Measurements from ENCODE around the gene TUBA1C. TPM values are rescaled to one million over a fixed set of nuclear protein-coding genes. Genes with fewer than 3 reads are reported as not detected.

Gene TUBA1C
- total RNA-seq, 1 experiment from 2014 or later: 540 TPM

DNA sequence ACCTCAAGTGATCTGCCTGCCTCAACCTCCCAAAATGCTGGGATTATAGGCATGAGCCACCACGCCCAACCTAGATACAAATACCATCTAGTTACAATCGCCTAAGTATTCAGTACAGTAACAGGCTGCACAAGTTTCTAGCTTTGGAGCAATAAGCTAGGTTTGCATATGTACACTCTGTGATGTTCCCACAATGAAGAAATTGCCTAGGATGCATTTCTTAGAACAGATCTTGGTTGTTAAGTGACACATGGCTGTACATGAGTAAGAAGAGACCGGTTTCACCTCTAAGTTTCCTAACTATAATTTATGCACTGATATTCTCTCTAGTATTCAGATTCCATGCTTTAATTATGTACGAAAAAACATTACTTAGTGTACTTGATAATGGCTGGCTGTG is 5.4 kb upstream of the TUBA1C start:
- Mint-ChIP-seq H3K9me3 (no peaks in the 10 kb centered on the region; the same call in 1 of the 2 replicates), H3K27ac (0 out of 2 replicates have a peak overlapping the region, but pooled peaks have one; percentile 11), H3K36me3 (no peaks in the 10 kb centered on the region), H3K4me1 (peaks cover 13% of the 10 kb centered on the region), H3K27me3 (ENCODE audit: low read depth) (no peaks in the 10 kb centered on the region; the same call in 1 of the 2 replicates), H3K4me3 (no peak overlapping the region)
- DNase-seq (ENCODE audit: low spot score): no peak
- ChIA-PET CTCF (interaction anchor here (0.5 to 1.4 kb wide), 2 partner anchors 24 to 88 kb away, joined by 3 read pairs; no protein-coding TSS in a partner anchor), POLR2A (no interaction called here)
- TF ChIP-seq FOXJ3 (CRISPR knock-in tag; IDR thresholded peaks at IDR 0.05; ENCODE audit: borderline replicate concordance): no peak
- no peak for TF ChIP-seq TCF7 (CRISPR knock-in tag; IDR thresholded peaks at IDR 0.05; ENCODE audit: low read depth)
- TF ChIP-seq, protein P1, sequence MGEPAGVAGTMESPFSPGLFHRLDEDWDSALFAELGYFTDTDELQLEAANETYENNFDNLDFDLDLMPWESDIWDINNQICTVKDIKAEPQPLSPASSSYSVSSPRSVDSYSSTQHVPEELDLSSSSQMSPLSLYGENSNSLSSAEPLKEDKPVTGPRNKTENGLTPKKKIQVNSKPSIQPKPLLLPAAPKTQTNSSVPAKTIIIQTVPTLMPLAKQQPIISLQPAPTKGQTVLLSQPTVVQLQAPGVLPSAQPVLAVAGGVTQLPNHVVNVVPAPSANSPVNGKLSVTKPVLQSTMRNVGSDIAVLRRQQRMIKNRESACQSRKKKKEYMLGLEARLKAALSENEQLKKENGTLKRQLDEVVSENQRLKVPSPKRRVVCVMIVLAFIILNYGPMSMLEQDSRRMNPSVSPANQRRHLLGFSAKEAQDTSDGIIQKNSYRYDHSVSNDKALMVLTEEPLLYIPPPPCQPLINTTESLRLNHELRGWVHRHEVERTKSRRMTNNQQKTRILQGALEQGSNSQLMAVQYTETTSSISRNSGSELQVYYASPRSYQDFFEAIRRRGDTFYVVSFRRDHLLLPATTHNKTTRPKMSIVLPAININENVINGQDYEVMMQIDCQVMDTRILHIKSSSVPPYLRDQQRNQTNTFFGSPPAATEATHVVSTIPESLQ (CRISPR knock-in tag; IDR thresholded peaks at IDR 0.05): no peak
- TF ChIP-seq NR3C1 (CRISPR knock-in tag; conservative IDR thresholded peaks at IDR 0.05; ENCODE audit: low read depth): no peak
- TF ChIP-seq ZNF121 (CRISPR knock-in tag; IDR thresholded peaks at IDR 0.05): no peak
- TF ChIP-seq MXD4 (CRISPR knock-in tag; IDR thresholded peaks at IDR 0.05; ENCODE audit: borderline replicate concordance): no peak
- TF ChIP-seq, protein P2, sequence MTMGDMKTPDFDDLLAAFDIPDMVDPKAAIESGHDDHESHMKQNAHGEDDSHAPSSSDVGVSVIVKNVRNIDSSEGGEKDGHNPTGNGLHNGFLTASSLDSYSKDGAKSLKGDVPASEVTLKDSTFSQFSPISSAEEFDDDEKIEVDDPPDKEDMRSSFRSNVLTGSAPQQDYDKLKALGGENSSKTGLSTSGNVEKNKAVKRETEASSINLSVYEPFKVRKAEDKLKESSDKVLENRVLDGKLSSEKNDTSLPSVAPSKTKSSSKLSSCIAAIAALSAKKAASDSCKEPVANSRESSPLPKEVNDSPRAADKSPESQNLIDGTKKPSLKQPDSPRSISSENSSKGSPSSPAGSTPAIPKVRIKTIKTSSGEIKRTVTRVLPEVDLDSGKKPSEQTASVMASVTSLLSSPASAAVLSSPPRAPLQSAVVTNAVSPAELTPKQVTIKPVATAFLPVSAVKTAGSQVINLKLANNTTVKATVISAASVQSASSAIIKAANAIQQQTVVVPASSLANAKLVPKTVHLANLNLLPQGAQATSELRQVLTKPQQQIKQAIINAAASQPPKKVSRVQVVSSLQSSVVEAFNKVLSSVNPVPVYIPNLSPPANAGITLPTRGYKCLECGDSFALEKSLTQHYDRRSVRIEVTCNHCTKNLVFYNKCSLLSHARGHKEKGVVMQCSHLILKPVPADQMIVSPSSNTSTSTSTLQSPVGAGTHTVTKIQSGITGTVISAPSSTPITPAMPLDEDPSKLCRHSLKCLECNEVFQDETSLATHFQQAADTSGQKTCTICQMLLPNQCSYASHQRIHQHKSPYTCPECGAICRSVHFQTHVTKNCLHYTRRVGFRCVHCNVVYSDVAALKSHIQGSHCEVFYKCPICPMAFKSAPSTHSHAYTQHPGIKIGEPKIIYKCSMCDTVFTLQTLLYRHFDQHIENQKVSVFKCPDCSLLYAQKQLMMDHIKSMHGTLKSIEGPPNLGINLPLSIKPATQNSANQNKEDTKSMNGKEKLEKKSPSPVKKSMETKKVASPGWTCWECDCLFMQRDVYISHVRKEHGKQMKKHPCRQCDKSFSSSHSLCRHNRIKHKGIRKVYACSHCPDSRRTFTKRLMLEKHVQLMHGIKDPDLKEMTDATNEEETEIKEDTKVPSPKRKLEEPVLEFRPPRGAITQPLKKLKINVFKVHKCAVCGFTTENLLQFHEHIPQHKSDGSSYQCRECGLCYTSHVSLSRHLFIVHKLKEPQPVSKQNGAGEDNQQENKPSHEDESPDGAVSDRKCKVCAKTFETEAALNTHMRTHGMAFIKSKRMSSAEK (CRISPR knock-in tag; IDR thresholded peaks at IDR 0.05; ENCODE audit: borderline replicate concordance): no peak
- no peak for TF ChIP-seq FOXK1 (CRISPR knock-in tag; IDR thresholded peaks at IDR 0.05)
- no peak for TF ChIP-seq TEAD1 (CRISPR knock-in tag; IDR thresholded peaks at IDR 0.05)
- TF ChIP-seq, protein P3, sequence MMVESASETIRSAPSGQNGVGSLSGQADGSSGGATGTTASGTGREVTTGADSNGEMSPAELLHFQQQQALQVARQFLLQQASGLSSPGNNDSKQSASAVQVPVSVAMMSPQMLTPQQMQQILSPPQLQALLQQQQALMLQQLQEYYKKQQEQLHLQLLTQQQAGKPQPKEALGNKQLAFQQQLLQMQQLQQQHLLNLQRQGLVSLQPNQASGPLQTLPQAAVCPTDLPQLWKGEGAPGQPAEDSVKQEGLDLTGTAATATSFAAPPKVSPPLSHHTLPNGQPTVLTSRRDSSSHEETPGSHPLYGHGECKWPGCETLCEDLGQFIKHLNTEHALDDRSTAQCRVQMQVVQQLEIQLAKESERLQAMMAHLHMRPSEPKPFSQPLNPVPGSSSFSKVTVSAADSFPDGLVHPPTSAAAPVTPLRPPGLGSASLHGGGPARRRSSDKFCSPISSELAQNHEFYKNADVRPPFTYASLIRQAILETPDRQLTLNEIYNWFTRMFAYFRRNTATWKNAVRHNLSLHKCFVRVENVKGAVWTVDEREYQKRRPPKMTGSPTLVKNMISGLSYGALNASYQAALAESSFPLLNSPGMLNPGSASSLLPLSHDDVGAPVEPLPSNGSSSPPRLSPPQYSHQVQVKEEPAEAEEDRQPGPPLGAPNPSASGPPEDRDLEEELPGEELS (CRISPR knock-in tag; IDR thresholded peaks at IDR 0.05): no peak
- no peak for TF ChIP-seq HMGA2 (CRISPR knock-in tag; IDR thresholded peaks at IDR 0.05)
- ATAC-seq: no peak

DNA sequence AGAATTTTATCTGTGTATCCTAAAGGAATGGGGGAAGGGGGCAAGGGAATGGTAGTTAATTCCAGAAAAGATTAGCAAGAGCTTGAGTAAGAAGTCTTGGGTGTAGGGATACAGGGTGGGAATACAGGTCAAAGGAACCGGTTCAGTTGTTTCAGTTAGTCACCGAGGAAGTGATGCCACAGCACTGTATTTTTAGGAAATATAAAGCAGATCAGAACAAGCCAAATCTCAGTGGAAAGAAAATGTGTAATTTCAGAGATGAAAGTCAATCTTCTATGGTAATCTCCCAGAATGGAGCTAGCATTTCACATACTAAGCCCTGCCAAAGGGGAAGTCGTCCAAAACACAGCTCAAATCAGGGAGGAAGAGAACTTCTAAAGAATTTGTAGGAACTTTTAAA is 4.7 kb upstream of the TUBA1C start:
- CTCF ChIA-PET: interaction anchor here (0.5 to 1.4 kb wide), 4 partner anchors 25 to 88 kb away, joined by 3 read pairs; no protein-coding TSS in a partner anchor
- Mint-ChIP-seq H3K27ac (peak overlapping the region; percentile 23; the same call in 1 of the 2 replicates), H3K4me1 (peaks cover 13% of the 10 kb centered on the region), H3K4me3 (no peak overlapping the region), H3K36me3 (no peaks in the 10 kb centered on the region), H3K9me3 (no peaks in the 10 kb centered on the region; the same call in 1 of the 2 replicates), H3K27me3 (ENCODE audit: low read depth) (no peaks in the 10 kb centered on the region; the same call in 1 of the 2 replicates)
- DNase-seq (ENCODE audit: low spot score) (no peak), ATAC-seq (no peak)
- TF ChIP-seq, protein P4, sequence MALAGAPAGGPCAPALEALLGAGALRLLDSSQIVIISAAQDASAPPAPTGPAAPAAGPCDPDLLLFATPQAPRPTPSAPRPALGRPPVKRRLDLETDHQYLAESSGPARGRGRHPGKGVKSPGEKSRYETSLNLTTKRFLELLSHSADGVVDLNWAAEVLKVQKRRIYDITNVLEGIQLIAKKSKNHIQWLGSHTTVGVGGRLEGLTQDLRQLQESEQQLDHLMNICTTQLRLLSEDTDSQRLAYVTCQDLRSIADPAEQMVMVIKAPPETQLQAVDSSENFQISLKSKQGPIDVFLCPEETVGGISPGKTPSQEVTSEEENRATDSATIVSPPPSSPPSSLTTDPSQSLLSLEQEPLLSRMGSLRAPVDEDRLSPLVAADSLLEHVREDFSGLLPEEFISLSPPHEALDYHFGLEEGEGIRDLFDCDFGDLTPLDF (CRISPR knock-in tag; IDR thresholded peaks at IDR 0.05): no peak
- TF ChIP-seq KAT7 (CRISPR knock-in tag; IDR thresholded peaks at IDR 0.05; ENCODE audit: borderline replicate concordance) (no peak), ZBTB21 (CRISPR knock-in tag; IDR thresholded peaks at IDR 0.05; ENCODE audit: borderline replicate concordance) (no peak), ZNF138 (CRISPR knock-in tag; conservative IDR thresholded peaks at IDR 0.05) (no peak), RELA (CRISPR knock-in tag; IDR thresholded peaks at IDR 0.05; ENCODE audit: borderline replicate concordance) (no peak), GRHL2 (CRISPR knock-in tag; IDR thresholded peaks at IDR 0.05; ENCODE audit: insufficient replicate concordance, severe bottlenecking) (no peak), HMGA2 (CRISPR knock-in tag; IDR thresholded peaks at IDR 0.05) (no peak), PRRX2 (CRISPR knock-in tag; IDR thresholded peaks at IDR 0.05) (no peak)
- TF ChIP-seq, protein P5, sequence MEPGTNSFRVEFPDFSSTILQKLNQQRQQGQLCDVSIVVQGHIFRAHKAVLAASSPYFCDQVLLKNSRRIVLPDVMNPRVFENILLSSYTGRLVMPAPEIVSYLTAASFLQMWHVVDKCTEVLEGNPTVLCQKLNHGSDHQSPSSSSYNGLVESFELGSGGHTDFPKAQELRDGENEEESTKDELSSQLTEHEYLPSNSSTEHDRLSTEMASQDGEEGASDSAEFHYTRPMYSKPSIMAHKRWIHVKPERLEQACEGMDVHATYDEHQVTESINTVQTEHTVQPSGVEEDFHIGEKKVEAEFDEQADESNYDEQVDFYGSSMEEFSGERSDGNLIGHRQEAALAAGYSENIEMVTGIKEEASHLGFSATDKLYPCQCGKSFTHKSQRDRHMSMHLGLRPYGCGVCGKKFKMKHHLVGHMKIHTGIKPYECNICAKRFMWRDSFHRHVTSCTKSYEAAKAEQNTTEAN (CRISPR knock-in tag; IDR thresholded peaks at IDR 0.05): no peak
- TF ChIP-seq, protein P6, sequence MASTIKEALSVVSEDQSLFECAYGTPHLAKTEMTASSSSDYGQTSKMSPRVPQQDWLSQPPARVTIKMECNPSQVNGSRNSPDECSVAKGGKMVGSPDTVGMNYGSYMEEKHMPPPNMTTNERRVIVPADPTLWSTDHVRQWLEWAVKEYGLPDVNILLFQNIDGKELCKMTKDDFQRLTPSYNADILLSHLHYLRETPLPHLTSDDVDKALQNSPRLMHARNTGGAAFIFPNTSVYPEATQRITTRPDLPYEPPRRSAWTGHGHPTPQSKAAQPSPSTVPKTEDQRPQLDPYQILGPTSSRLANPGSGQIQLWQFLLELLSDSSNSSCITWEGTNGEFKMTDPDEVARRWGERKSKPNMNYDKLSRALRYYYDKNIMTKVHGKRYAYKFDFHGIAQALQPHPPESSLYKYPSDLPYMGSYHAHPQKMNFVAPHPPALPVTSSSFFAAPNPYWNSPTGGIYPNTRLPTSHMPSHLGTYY (CRISPR knock-in tag; IDR thresholded peaks at IDR 0.05): no peak
- POLR2A ChIA-PET: no interaction called here

Data from WTC11 (cell line).